ENCODE measurements around the gene SH3PXD2B.

GRCh38 chr5:172315587-172316493 is 138.5 kb downstream of the SH3PXD2B start:
- TF ChIP-seq RAD21 (IDR thresholded peaks at IDR 0.05; ENCODE audit: low read depth) = no peak
- TF ChIP-seq POLR2A (IDR thresholded peaks at IDR 0.05; ENCODE audit: borderline replicate concordance, extremely low read depth, insufficient read depth, insufficient read length) = no peak
- TF ChIP-seq, protein P1, sequence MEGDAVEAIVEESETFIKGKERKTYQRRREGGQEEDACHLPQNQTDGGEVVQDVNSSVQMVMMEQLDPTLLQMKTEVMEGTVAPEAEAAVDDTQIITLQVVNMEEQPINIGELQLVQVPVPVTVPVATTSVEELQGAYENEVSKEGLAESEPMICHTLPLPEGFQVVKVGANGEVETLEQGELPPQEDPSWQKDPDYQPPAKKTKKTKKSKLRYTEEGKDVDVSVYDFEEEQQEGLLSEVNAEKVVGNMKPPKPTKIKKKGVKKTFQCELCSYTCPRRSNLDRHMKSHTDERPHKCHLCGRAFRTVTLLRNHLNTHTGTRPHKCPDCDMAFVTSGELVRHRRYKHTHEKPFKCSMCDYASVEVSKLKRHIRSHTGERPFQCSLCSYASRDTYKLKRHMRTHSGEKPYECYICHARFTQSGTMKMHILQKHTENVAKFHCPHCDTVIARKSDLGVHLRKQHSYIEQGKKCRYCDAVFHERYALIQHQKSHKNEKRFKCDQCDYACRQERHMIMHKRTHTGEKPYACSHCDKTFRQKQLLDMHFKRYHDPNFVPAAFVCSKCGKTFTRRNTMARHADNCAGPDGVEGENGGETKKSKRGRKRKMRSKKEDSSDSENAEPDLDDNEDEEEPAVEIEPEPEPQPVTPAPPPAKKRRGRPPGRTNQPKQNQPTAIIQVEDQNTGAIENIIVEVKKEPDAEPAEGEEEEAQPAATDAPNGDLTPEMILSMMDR (IDR thresholded peaks at IDR 0.05 in 2 of 3, conservative IDR thresholded peaks at IDR 0.05 in 1 of 3; ENCODE audit: borderline replicate concordance in 1 of 3, insufficient read depth in 1 of 3, low read depth in 2 of 3, low read length in 2 of 3) = no peak

Measured in HCT116 (cell line).